Activated CD4-positive, alpha-beta T cell treated with anti-CD3 and anti-CD28 coated beads for 4 hours (primary cell): ENCODE measurements around the gene ZMIZ1.

ENCODE experiments used
- DNase-seq, 2 donors: peaks; one replicate each; pipeline ENCODE4 v3.0.0-alpha.2; 2020

ZMIZ1 gene

DNA sequence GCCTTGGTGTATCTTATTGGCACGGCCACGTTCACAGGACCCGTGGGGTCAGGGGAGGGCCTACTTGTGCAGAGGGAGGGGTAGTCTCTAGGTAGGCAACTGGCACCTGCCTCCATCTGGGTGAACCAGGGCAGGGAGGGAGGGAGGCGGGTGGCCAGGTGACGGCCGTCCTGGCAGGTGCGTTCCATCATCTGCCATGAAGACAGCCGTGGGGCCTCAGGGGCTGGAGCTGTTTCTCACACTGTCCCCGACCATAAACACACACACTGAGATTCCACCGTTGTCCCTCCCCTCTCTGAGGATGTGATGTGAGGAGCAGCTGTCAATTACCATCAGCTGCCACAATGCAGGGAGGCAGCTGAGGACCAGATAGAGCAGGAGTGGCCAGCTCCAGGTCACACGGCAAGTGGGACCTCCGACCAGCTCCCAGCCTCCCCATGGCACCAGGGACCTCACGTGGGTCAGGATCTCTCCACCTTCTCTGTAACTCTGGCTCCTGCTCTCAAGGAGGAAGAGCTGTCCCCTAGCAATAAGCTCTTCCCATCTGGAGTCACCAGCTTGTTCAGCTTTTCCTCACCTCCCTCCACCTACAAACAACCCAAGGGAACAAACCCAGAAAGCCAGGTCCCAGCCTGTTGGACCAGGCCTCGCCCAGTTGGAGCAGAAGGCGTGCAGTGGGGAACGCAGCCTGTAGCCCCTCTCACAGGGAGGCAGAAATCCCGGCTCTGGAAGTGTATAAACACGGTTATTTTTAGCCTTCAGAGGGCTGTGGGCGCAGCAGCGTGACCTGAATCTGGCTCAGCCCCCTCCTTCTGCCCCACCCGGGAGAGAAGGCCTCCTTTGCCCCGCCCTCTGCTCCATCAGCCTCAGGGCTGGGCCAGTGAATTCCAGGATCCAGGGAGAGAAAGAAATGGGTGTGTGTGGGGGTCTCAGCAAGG lies 33.1 kb downstream of the ZMIZ1 start:
- DNase-seq, result no peak

DNA sequence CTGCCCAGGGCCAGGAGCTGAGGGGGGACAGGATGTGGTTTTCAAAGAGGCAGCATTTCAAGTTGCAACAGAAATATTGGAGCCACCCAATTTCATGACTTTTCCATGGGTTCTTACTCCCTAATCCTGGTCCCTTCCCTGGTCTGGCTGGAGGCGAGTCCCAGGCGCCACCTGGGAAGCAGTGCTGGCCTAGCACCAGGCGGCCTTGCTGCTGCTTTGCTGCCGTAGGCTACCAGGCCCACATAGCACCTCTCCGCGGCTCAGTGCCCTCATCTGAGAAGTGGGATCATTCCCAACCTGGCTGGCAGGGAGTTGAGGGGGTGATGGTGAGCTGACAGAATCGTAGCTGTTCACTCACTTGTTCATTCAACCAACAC lies 33.7 kb downstream of the ZMIZ1 start:
- no peak for DNase-seq

DNA sequence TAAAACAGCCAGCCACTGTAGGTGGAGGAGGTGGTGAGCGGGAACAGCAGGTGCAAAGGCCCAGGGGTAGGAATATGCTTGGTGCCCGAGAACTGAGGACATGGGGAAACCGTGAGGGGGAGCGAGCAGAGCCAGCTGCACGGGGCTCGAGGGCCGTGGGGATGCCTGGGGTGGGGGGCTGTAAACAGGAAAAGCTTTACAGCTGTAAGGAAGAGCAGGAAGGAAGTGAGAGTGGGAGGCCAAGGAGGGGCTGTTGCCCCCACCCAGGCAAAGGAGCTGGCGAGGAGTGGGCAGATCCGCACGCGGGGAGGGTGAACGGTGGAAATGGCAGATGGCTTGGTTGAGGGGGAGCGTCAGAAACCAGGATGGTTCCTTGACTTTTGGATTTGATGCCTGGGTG lies 34.4 kb downstream of the ZMIZ1 start:
- no peak for DNase-seq

DNA sequence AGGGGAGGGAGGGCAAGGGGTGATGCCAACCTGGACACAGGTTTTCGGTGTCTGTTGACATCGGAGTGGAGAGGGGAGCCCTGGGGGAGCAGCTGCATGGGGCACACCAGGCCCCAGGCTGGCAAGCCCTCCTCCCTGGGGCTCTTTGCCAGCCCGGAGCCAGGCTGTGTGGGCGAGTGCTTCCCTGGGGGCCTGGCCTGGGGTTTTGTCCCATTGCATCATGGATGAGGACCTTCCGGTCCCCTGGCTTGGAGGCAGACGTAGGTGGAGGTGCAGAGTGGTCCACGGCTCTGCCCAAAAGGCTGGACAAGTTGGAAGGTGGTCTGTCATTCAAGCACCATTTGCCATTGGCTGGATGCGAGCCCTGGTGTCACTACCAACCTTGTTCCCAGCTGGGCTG lies 34.8 kb downstream of the ZMIZ1 start:
- no peak for DNase-seq

DNA sequence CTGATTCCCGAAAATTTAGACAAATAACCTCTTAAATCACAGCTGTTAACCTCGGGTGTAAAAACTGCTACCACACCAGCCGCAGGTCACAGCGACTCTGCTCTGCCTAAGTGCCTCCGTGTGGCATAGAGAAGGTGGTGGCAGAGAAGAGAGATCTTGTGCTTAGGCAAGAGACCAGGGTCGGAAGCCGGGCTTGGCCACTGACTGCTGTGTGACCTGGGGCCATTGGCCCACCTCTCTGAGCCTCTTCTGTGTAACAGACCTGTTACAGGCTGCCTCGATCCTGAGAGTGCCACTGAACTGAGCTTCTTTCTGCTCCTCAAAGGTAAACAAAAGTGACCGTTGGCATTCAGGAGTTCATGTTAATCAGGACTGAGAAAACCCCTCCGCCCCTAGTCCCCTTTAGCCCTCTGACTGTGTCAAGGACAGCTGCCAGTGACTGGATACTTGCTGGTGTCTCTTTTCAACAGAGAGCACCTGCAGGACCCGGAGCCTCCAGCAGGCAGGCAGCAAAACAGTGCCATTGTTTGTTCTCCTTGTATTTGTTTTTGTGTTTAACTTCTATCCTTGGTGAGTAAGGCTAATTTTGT lies 36.5 kb downstream of the ZMIZ1 start:
- DNase-seq, result no peak

DNA sequence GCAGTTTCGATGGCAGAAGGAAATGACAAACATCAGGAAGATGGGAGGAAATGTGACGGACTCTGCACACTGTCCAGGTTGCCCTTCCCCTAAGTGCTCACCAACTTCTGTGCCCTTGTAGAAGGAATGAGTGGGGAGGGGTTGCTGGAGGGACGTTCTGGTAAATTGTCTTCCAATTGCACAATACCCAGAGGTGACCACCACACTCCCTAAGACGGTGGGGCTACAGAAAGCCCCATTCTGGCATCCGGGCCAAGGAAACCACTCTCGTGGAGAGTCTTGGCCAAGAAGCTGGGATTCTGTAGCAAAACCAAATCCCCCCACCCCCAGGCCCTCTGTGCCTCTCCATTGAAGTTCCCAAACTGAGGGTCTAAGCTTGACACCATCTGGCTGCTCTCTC lies 37.1 kb downstream of the ZMIZ1 start:
- DNase-seq, result no peak

DNA sequence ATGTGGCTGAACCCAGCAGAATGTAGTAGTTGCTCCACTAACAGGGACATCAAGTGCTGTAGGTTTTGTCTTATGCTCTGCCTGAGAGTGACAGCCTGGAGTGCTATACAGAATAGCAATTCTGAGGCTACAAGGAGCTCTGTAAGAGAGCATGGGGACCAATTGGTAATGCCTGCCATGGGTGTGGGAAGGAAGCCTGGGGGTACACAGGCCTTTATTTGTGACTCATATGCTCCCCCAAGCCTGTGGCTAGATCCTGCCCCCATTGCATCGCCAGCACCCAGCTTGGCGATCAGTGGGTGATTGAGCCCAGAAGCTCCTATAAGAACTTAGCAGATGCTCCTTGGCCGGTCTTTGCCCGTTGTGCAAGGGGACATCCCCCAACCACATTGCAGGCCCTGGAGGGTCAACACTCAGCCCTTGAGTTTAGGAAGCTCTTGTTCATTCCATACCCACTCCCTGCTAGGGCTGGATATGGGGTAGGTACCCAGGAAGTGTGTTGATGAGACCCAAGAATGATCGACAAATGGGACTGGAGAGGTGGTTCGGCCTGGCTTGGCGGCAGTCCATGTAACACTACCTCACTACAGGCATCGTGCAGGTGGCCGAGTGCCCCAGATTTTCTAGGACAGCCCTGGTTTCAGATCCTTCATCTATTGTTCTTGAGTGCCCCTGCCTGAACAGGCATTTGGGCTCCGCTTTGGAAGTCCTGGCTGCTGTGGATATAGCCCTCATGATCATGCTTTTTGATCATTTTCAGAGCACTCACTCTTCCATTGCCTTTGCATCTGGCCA lies 37.7 kb downstream of the ZMIZ1 start:
- no peak for DNase-seq

DNA sequence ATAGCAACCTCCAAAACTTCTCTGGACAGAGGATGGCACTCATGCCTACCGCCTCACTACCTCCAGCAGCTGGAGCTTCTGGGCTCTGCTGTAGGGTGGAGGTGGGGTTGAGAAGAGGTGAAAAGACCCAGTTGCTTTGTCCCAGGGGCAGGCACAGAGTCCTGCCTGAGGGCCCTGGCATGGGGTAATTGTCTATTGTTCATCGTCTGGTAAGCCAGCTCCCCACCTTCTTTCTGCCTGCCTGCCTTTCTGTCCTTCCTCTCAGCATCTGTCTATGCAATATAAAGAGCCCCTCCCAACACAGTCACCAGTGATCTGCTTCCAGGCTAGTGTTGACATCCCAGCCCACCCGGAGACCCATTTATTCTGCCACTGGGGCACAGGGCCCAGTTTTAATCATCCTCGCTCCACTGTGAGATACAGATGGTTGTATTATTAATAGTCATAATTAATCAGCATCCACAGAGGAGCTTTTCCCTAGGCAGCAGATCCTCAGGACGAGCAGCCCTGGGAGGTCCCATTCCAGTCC lies 39.0 kb downstream of the ZMIZ1 start:
- DNase-seq, result no peak

DNA sequence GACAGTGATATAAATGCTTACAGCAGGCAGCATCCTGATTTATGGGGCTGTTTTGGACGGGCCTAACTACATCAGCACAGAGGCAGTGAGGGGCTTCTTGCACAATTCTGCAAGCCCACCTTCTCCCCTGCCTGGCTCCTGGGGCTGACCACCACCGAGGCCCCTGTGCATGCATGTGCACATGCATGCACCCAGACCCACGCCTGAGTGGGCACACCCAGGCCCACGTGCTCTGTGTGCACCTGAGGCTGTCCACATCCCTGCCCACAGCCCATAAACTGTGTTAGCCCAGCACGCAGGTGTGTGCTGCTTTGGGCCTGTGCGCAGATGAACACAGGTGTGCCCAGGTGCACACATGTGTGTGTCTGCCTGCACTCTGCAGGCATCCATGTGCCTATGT lies 40.0 kb downstream of the ZMIZ1 start:
- DNase-seq, result no peak

DNA sequence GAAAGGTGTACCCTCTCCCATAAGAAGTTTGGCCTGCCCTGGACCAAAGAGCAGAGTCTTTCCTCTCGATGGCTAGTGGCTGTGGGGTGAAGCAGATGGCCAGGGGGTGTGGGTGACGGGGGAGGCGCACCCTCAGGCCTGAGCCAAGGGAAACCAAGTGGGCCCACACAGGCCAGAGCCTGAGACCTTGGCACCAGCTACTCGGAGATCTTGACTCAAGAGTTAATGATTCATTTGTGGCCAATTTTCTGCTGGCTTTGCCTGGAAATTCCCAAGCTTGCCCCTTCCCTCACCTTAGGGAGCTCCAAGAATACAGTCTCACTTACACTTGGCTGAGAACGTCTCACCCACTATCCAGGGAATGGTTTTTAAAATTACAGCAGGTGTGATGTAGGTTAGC lies 42.7 kb downstream of the ZMIZ1 start:
- no peak for DNase-seq

DNA sequence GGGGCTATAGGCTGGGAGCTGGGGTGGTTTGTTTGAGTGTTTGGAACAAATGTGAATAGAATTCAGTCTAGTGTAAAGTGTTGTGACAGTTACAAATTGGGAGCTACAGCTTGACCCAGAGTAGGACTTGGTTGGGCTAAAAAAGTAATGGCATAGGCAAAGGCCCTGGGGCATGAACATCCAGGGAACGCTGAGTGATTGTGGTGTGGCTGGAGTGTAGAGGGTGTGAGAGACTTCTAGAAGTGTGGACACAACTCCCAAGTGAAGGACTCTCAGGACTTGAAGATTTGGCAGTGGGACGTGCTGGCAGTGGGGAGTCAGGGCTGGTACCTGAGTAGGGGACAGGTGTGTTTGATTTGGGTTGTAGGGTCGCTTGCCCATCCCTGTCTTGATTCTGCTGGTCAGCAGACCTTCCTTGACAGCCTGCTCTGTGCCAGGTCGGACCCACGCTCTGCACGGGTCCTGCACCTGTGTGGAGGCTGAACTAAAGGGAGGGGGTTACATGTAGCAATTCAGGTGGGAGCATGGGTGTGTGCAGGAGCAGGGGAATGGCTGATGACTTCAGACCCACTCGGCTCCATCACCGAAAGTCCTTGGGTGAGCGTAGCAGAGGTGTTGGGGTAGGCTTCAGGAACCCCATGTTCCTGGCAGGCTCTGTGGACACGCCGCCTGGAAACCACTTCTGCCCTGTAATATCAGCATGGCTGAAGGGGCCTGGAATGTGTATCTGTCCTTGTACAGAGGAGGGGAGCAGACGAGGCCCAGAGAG lies 43.3 kb downstream of the ZMIZ1 start:
- DNase-seq, result no peak

DNA sequence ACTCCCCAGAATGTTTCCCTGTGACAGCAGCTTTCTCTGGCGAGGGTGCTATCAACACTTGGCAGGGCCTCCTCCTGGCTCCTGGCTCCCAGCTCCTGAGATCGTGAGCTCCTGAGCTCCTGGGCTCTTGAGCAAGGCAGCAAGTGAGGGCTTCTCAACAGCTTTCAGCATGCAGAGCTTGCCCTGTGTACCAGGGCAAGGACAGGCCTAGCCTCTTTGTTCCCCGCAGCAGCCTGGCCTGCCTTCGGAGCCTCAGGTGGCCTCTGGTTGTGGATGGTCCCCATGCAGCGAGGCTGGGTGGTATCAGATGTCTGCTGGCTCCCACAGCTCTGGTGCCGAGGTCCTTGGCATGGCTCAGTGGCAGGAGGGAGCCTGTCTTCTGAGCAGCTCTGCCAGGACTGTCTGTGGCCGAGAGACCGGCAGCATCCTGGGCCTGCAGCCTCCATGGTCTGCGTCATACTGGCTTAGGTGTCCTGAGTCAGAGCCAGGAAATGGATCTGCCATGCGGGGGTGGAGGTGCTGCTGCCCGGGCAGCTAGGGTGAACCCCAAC lies 44.2 kb downstream of the ZMIZ1 start:
- DNase-seq, result no peak

DNA sequence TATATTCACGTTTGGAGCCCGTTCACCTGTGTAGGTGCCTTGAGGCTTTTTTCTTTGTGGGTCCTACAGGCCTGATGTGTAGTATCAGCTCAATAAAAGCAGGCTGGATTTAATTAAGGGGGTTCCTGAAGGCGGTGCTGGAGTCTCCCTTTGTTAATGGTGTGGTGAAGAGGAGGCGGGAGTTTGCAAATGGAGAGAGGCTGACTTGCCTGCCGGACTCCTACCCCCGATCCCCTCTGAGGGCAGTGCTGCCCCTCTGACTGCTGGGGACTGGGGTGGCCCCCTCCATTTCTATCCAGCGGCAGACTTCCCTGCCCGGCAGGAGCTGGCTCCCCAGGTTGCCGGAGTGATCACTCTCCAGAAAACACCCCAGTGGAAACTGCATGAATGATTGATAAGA lies 45.1 kb downstream of the ZMIZ1 start:
- no peak for DNase-seq

DNA sequence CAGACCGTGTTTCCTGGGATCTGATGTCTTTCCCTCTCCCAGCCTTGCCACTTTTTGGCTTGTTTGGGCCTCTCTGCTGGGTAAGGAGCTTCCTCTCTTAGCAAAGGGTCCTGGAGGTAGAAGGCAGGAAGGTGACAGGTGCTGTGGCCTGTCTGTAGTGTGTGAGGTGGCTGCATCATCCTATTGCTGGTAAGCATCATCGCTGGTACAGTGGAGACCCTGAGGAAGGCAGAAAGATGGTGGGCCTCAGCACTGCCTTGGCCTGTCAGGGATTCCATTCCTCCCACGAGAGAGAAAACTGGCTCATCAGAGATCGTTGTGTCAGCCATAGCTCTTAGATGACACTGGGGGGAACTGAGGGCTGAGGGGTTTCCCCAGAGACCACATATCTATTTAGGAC lies 46.5 kb downstream of the ZMIZ1 start:
- DNase-seq, result no peak

DNA sequence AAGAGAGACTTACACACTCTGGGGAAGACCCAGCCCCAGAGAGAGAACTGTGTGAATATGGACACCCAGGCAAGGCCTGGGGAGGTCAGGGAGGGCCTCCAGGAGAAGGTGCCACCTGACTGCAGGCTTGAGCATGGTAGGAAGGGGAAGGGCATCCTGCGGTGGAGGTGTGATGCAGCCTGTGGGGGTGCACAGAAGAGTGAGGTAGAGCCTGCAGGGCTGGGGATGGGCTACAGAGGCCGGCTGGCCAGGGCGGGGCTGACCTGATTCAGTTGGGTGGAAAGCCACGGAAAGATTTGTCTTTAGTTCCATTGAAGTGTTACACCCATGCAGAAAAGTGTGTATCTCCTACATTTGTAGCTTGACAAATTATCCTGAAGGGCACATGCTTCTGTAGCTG lies 47.6 kb downstream of the ZMIZ1 start:
- DNase-seq, result no peak

DNA sequence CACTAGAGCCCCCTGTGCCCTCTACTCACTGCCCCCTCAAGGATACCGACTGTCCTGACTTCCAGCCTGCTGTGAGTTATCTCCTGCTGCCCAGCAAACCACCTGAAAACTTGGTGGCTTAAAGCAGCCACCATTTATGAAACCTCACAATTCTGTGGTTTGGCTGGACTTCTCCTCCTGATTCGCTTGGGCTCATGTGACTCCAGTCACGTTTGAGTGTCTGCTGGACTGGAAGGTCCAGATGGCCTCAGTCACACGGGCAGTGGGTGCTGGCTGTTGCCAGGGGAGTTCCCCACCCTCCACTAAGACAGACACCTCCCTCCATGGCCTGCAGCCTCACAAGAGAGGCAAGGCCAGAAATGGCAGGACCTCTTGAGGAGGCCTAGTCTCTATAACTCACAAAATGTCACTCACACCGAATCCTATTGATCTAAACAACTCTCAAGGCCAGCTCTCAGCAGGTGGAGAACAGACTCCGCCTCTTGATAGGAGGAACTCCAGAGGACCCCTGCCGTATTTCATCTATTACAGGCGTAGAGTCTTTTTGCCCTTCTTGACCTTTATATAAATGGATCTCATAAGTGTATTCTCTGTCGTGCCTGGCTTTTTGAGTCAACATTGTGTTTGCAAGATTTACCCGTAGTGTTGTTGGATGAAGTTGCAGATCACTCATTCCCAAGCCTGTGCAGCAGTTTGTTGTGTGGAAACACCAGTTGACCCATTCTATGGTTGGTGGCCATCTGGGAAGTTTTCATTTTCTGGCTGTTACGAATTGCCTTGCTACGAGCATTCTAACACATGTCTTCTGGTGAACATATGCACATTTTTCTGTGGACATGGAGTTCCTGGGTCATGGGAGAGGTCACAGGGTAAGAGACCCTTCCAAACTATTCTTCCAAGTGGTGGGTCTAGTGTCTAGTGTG lies 48.3 kb downstream of the ZMIZ1 start:
- no peak for DNase-seq

DNA sequence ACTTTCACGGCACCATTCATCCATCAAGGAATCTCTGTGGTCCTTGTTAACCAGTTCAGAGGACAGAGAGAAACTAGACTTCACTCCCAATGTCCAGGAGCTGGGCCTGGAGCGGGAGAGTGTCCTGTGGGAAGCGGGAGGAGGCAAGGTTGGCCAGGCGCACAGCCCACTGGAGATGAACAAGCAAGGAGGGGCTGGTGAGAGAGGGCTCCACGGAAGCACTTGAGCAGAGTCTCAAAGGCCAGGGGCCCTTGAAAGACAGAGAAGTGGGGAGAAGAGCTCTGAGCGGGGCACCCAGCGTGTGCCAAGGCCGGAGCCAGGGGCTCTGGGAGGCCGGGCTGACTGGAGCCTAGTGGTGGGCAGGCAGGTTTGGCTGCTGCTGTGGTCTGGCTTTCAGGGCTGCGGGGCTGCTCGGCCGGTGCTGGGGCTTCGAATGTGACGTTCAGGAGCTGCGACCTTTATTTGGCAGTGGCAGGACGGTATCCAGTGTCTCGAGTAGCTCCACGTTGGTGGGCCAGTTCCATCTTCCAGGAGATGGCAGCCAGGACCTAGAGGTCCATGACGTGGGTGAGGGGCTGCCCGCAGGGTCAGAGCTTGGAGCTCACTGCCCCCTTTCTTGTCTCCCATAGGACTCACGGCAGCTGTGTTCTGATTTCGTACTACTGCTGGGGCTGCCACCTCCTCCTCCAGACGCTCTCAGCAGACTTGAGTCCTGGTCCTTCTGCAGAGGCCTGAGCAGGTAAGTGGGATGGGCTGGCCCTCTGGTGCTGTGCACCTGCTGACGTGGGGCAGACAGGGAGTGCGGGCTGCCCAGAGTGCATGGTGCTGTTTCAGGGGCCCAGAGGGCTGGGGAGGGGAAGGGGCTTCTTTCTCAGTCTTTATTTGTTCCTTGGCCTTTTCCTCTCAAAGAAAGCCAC lies 49.8 kb downstream of the ZMIZ1 start:
- no peak for DNase-seq

DNA sequence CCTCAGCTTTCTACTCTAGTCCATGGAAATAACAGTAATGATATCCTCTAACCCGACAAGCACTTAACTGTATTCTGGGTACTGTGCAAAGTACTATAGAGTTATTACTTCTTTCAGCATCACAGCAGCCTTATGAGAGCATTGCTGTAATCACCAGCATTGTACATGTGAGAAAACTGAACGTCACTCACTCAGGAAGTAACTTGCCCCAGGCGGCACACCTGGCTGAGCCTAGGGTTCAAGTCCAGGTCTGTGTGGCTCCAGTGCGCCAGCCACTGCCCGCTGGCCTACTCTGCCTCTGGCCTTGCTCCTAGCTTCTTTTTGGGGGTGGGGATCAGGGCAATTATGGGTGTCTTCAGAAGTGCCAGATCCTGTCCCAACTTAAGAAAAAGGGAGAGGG lies 50.5 kb downstream of the ZMIZ1 start:
- no peak for DNase-seq

DNA sequence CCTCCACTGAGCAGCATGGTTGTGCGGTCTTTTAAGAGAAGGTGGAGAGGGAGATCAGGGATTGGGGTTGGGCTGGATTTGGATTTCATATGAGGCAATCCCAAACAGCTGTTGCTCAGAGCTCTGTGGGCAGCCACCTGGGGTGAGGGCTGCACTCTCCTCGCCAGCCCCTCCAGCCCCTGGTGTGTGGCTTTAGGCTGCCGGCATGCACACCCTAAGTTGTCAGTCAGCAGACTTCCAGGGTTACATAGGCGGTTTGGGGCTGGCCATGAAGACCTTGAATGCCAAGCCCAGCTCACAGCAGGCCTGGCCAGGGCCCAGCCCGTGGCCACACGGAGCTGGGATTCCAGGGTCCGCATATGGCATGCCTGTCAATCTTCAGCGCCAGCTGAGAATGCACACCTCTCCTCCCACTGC lies 54.8 kb downstream of the ZMIZ1 start:
- DNase-seq, result no peak

DNA sequence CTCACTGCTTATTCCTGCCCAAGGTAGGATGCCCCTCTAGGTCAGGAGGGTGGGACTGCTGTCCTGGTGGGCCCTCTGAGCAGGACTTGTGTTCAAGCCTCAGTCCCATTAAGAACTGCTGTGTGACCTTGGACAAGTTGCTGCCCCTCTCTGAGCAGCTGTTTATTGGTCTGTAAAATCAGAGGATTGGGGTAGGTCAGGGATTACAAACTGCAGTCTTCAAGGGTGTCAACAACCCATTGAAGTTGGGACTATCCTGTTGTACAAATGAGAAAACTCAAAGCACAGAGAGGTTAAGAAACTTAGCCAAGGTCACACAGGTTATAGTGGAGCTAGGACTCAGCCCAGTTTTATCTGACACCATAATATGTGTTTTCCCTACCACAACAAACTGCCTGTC lies 55.3 kb downstream of the ZMIZ1 start:
- no peak for DNase-seq
